Measurements from ENCODE around the gene GTPBP1. TPM values are rescaled to one million over a fixed set of nuclear protein-coding genes. Genes with fewer than 3 reads are reported as not detected.

Gene GTPBP1
- 33.7 and 41.6 TPM in 2 replicates for total RNA-seq

GRCh38 chr22:38705235-38706100 lies at the start of gene GTPBP1:
Gene GTPBP1 (plus strand): TSS chr22:38705944. CDS start chr22:38705956, 12 bp downstream.

GRCh38 chr22:38656256-38657044 lies 49.3 kb upstream of the GTPBP1 start, which contains the start of the genes CBY1 and FAM227A:
Gene CBY1 (plus strand): TSS chr22:38656638. CDS start chr22:38668055, 11,417 bp downstream.
Gene FAM227A (minus strand): TSS chr22:38656392. CDS start chr22:38650168, 6,224 bp downstream.

GRCh38 chr22:38681582-38682335 lies 24.0 kb upstream of the GTPBP1 start, which contains the start of gene TOMM22:
Gene TOMM22 (plus strand): TSS chr22:38681957. CDS start chr22:38681979, 22 bp downstream.

GRCh38 chr22:38700789-38701628 lies 4.7 kb upstream of the GTPBP1 start, which contains the start of gene JOSD1:
Gene JOSD1 (minus strand): TSS chr22:38700943. CDS start chr22:38699987, 956 bp downstream.

GRCh38 chr22:38755911-38756532 lies 50.3 kb downstream of the GTPBP1 start, which contains the start of gene SUN2:
Gene SUN2 (minus strand): TSS chr22:38755998. CDS start chr22:38752628, 3,370 bp downstream.

Other genes with a start within 250 kb of the GTPBP1 start
- 78.1 and 98.8 TPM in 2 replicates for gene KDELR3, start 237.8 kb upstream of the GTPBP1 start, total RNA-seq
- gene DDX17, start 199.6 kb upstream of the GTPBP1 start, total RNA-seq: 412 and 413 TPM in 2 replicates
- 6.5 and 7.2 TPM in 2 replicates for gene DMC1, start 135.8 kb upstream of the GTPBP1 start, total RNA-seq
- 1.3 and 2.4 TPM in 2 replicates for gene FAM227A, start 49.6 kb upstream of the GTPBP1 start, total RNA-seq
- gene CBY1, start 49.3 kb upstream of the GTPBP1 start, total RNA-seq: 17.5 and 21.0 TPM in 2 replicates
- gene TOMM22, start 24.0 kb upstream of the GTPBP1 start, total RNA-seq: 78.7 and 90.2 TPM in 2 replicates
- 66.7 and 68.0 TPM in 2 replicates for gene JOSD1, start 5.0 kb upstream of the GTPBP1 start, total RNA-seq
- gene SUN2, start 50.1 kb downstream of the GTPBP1 start, total RNA-seq: 93.1 and 145 TPM in 2 replicates
- gene DNAL4, start 88.2 kb downstream of the GTPBP1 start, total RNA-seq: 13.1 and 19.4 TPM in 2 replicates
- gene NPTXR, start 138.1 kb downstream of the GTPBP1 start, total RNA-seq: 2.0 and 4.6 TPM in 2 replicates
- gene CBX6, start 166.3 kb downstream of the GTPBP1 start, total RNA-seq: 44.0 and 50.2 TPM in 2 replicates

All from uterine smooth muscle cell (primary cell).